Activated CD4-positive, alpha-beta memory T cell treated with anti-CD3 and anti-CD28 coated beads for 36 hours (primary cell): ENCODE results near the gene FIGNL1. TPM values are rescaled to one million over a fixed set of nuclear protein-coding genes. Genes with fewer than 3 reads are reported as not detected.

Experiments
- CTCF ChIA-PET: fragments of 350-600 bp; sonication (Branson Sonifier 250); formaldehyde crosslinking; loops from one replicate; lab custom pipeline; 2021; ENCODE audit warnings: antibody characterized with exemption, inconsistent platforms; lab: Charles Lee
- POLR2A ChIA-PET: fragments of 350-600 bp; sonication (Branson Sonifier 250); formaldehyde crosslinking; loops from one replicate; lab custom pipeline; 2021; ENCODE audit warnings: antibody characterized with exemption; lab: Charles Lee
- DNase-seq: peaks from one replicate; pipeline ENCODE4 v3.0.0-alpha.2; 2020
- H3K27ac Mint-ChIP-seq: one replicate; pipeline ENCODE4 v1.8.0; 2021; ENCODE audit warnings: mixed read lengths
- H3K27me3 Mint-ChIP-seq: one replicate; pipeline ENCODE4 v1.8.0; 2021; ENCODE audit warnings: mixed read lengths
- H3K36me3 Mint-ChIP-seq: one replicate; pipeline ENCODE4 v1.8.0; 2021; ENCODE audit warnings: mixed read lengths
- H3K4me1 Mint-ChIP-seq: one replicate; pipeline ENCODE4 v1.8.0; 2021; ENCODE audit warnings: low read depth, mixed read lengths
- H3K4me3 Mint-ChIP-seq: one replicate; pipeline ENCODE4 v1.8.0; 2021; ENCODE audit warnings: mild to moderate bottlenecking, mixed read lengths
- H3K9me3 Mint-ChIP-seq: one replicate; pipeline ENCODE4 v1.8.0; 2021; ENCODE audit warnings: mixed read lengths
- intact Hi-C: fragments of 100-400 bp; cut with micrococcal nuclease; formaldehyde crosslinking; loops from one replicate; pipeline ENCODE4 v1.15.1; 2023
- total RNA-seq, 2 experiments: library from RNA; stranded (reverse); gene quantifications; one replicate each; pipeline ENCODE4 v1.2.3, GENCODE V29; 2021

The FIGNL1 gene
- total RNA-seq, 2 experiments from 2014 or later, result 46.2 to 49.0 TPM

- POLR2A ChIA-PET, result no interaction called here
- intact Hi-C loops, result no loop called here
- H3K27ac Mint-ChIP-seq, result no peak overlapping the region
- no peaks in the 10 kb centered on the region for H3K4me1 Mint-ChIP-seq
- CTCF ChIA-PET, result interaction anchor here (1.5 kb wide), 1 partner anchor 42 kb away, joined by 4 read pairs; no protein-coding TSS in a partner anchor
- H3K4me3 Mint-ChIP-seq, result no peak overlapping the region
- no peaks in the 10 kb centered on the region for H3K36me3 Mint-ChIP-seq
- H3K27me3 Mint-ChIP-seq, result no peaks in the 10 kb centered on the region
- no peak for DNase-seq
- no peaks in the 10 kb centered on the region for H3K9me3 Mint-ChIP-seq
These were observed 24.8 kb downstream of the FIGNL1 start for GRCh38 chr7:50425318-50425717.

GRCh38 chr7:50423860-50424259 lies 26.3 kb downstream of the FIGNL1 start:
- Mint-ChIP-seq H3K36me3 (no peaks in the 10 kb centered on the region), H3K4me1 (no peaks in the 10 kb centered on the region), H3K27me3 (no peaks in the 10 kb centered on the region), H3K27ac (no peak overlapping the region), H3K4me3 (no peak overlapping the region), H3K9me3 (no peaks in the 10 kb centered on the region)
- intact Hi-C loops, result no loop called here
- no peak for DNase-seq
- POLR2A ChIA-PET, result no interaction called here
- CTCF ChIA-PET, result interaction anchor here (1.0 kb wide), 1 partner anchor 218 kb away, joined by 4 read pairs; no protein-coding TSS in a partner anchor

GRCh38 chr7:50422858-50423257 lies 27.3 kb downstream of the FIGNL1 start:
- CTCF ChIA-PET, result interaction anchor here (1.0 kb wide), 1 partner anchor 217 kb away, joined by 4 read pairs; no protein-coding TSS in a partner anchor

GRCh38 chr7:50421043-50421442 lies 29.1 kb downstream of the FIGNL1 start:
- Mint-ChIP-seq H3K4me1 (peaks cover 18% of the 10 kb centered on the region), H3K27ac (no peak overlapping the region), H3K4me3 (no peak overlapping the region), H3K9me3 (no peaks in the 10 kb centered on the region), H3K27me3 (no peaks in the 10 kb centered on the region), H3K36me3 (no peaks in the 10 kb centered on the region)
- ChIA-PET POLR2A (no interaction called here), CTCF (interaction anchor here (0.6 to 7.7 kb wide), 8 partner anchors 47 to 329 kb away, joined by 3 to 131 read pairs (median 4); no protein-coding TSS in a partner anchor)
- no peak for DNase-seq
- intact Hi-C loops, result no loop called here

More at GRCh38 chr7:50422858-50423257, 27.3 kb downstream of the FIGNL1 start:
- Mint-ChIP-seq H3K36me3 (no peaks in the 10 kb centered on the region), H3K4me3 (no peak overlapping the region), H3K27me3 (no peaks in the 10 kb centered on the region), H3K9me3 (no peaks in the 10 kb centered on the region), H3K27ac (no peak overlapping the region), H3K4me1 (peaks cover 2% of the 10 kb centered on the region)
- no peak for DNase-seq
- intact Hi-C loops, result no loop called here
- POLR2A ChIA-PET, result no interaction called here

- ChIA-PET POLR2A (interaction anchor here (0.6 kb wide), 1 partner anchor 108 kb away, joined by 3 read pairs; no protein-coding TSS in a partner anchor), CTCF (interaction anchor here (0.6 to 7.7 kb wide), 61 partner anchors 9 to 742 kb away, joined by 3 to 131 read pairs (median 6); partner anchors contain the start of gene ZPBP)
- Mint-ChIP-seq H3K27me3 (no peaks in the 10 kb centered on the region), H3K36me3 (no peaks in the 10 kb centered on the region), H3K4me3 (no peak overlapping the region), H3K27ac (no peak overlapping the region), H3K4me1 (peaks cover 24% of the 10 kb centered on the region), H3K9me3 (no peaks in the 10 kb centered on the region)
- DNase-seq, result no peak
- intact Hi-C loops, result loop anchor here (1.0 to 2.0 kb wide), 7 partner anchors 25 to 326 kb away; no protein-coding TSS in a partner anchor
These were observed 31.4 kb downstream of the FIGNL1 start for GRCh38 chr7:50418526-50419290.

GRCh38 chr7:50418086-50418515 lies 32.0 kb downstream of the FIGNL1 start:
- Mint-ChIP-seq H3K27me3 (no peaks in the 10 kb centered on the region), H3K4me3 (no peak overlapping the region), H3K27ac (no peak overlapping the region), H3K36me3 (no peaks in the 10 kb centered on the region), H3K9me3 (no peaks in the 10 kb centered on the region), H3K4me1 (peaks cover 24% of the 10 kb centered on the region)
- POLR2A ChIA-PET, result interaction anchor here (0.6 kb wide), 1 partner anchor 108 kb away, joined by 3 read pairs; no protein-coding TSS in a partner anchor
- peak; percentile 87 for DNase-seq
- CTCF ChIA-PET, result interaction anchor here (0.7 to 7.7 kb wide), 66 partner anchors 10 to 743 kb away, joined by 3 to 131 read pairs (median 5); partner anchors contain the start of gene ZPBP
- intact Hi-C loops, result loop anchor here (1.0 to 2.0 kb wide), 7 partner anchors 25 to 326 kb away; no protein-coding TSS in a partner anchor

- DNase-seq, result no peak
- Mint-ChIP-seq H3K27ac (no peak overlapping the region), H3K27me3 (no peaks in the 10 kb centered on the region), H3K4me1 (peaks cover 24% of the 10 kb centered on the region), H3K9me3 (no peaks in the 10 kb centered on the region), H3K4me3 (no peak overlapping the region), H3K36me3 (no peaks in the 10 kb centered on the region)
- POLR2A ChIA-PET, result interaction anchor here (1.2 kb wide), 1 partner anchor 210 kb away, joined by 3 read pairs; no protein-coding TSS in a partner anchor
- intact Hi-C loops, result no loop called here
- CTCF ChIA-PET, result interaction anchor here (0.7 to 7.7 kb wide), 18 partner anchors 11 to 323 kb away, joined by 3 to 131 read pairs (median 11); partner anchors contain the start of gene ZPBP
These were observed 33.5 kb downstream of the FIGNL1 start for GRCh38 chr7:50416527-50417182.

- ChIA-PET POLR2A (interaction anchor here (1.2 kb wide), 1 partner anchor 209 kb away, joined by 3 read pairs; no protein-coding TSS in a partner anchor), CTCF (interaction anchor here (0.9 to 7.7 kb wide), 8 partner anchors 11 to 322 kb away, joined by 3 to 131 read pairs (median 33); partner anchors contain the start of gene ZPBP)
- no peaks in the 10 kb centered on the region for H3K36me3 Mint-ChIP-seq
- no peak overlapping the region for H3K4me3 Mint-ChIP-seq
- no peak for DNase-seq
- H3K4me1 Mint-ChIP-seq, result peaks cover 28% of the 10 kb centered on the region
- no peaks in the 10 kb centered on the region for H3K27me3 Mint-ChIP-seq
- intact Hi-C loops, result no loop called here
- H3K9me3 Mint-ChIP-seq, result no peaks in the 10 kb centered on the region
- H3K27ac Mint-ChIP-seq, result no peak overlapping the region
These were observed 34.2 kb downstream of the FIGNL1 start for GRCh38 chr7:50415844-50416364.

GRCh38 chr7:50413561-50413960 lies 36.6 kb downstream of the FIGNL1 start:
- Mint-ChIP-seq H3K9me3 (no peaks in the 10 kb centered on the region), H3K27ac (no peak overlapping the region), H3K4me3 (no peak overlapping the region), H3K36me3 (peaks cover 1% of the 10 kb centered on the region), H3K4me1 (peaks cover 40% of the 10 kb centered on the region), H3K27me3 (no peaks in the 10 kb centered on the region)
- ChIA-PET CTCF (interaction anchor here (0.7 to 1.0 kb wide), 2 partner anchors 10 to 321 kb away, joined by 3 read pairs; no protein-coding TSS in a partner anchor), POLR2A (no interaction called here)
- DNase-seq, result no peak
- intact Hi-C loops, result no loop called here

GRCh38 chr7:50412973-50413372 lies 37.2 kb downstream of the FIGNL1 start:
- intact Hi-C loops, result no loop called here
- ChIA-PET CTCF (no interaction called here), POLR2A (no interaction called here)
- DNase-seq, result no peak
- Mint-ChIP-seq H3K27ac (no peak overlapping the region), H3K4me1 (peaks cover 38% of the 10 kb centered on the region), H3K4me3 (no peak overlapping the region), H3K27me3 (no peaks in the 10 kb centered on the region), H3K36me3 (peaks cover 1% of the 10 kb centered on the region), H3K9me3 (no peaks in the 10 kb centered on the region)

- H3K4me3 Mint-ChIP-seq, result no peak overlapping the region
- H3K27ac Mint-ChIP-seq, result no peak overlapping the region
- no peak for DNase-seq
- H3K36me3 Mint-ChIP-seq, result peaks cover 1% of the 10 kb centered on the region
- no peaks in the 10 kb centered on the region for H3K9me3 Mint-ChIP-seq
- CTCF ChIA-PET, result interaction anchor here (0.9 to 1.5 kb wide), 3 partner anchors 10 to 293 kb away, joined by 3 read pairs; no protein-coding TSS in a partner anchor
- intact Hi-C loops, result no loop called here
- H3K27me3 Mint-ChIP-seq, result no peaks in the 10 kb centered on the region
- POLR2A ChIA-PET, result no interaction called here
- H3K4me1 Mint-ChIP-seq, result peaks cover 40% of the 10 kb centered on the region
These were observed 38.8 kb downstream of the FIGNL1 start for GRCh38 chr7:50411332-50411731.
